ENCODE results near the gene CRYBG2.

The CRYBG2 gene

DNA sequence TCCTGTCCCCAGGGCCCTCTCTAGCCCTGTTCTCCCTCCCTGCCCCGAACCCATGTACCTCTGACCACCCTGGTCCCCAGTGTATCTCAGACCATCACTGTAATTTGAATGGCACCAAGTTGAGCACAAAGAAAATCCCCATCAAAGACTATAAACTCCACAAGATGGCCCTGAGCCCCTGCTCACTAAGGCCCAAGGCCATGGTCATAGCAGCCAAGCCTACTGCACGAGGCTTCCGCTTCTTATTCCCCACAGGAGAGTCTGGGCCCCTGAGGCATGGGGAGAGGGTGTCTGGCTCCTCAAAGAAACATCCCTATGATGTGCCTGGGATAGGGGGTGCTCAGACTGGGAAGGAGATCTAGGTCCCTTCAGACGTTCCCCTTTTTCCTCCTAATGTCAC, 14.1 kb upstream of the CRYBG2 start:
- TF ChIP-seq OSR1 (CRISPR knock-in tag; IDR thresholded peaks at IDR 0.05) (no peak), ESRRG (CRISPR knock-in tag; IDR thresholded peaks at IDR 0.05) (no peak), ZNF8 (CRISPR knock-in tag; IDR thresholded peaks at IDR 0.05) (no peak), ISL1 (CRISPR knock-in tag; IDR thresholded peaks at IDR 0.05) (no peak), GLIS3 (CRISPR knock-in tag; IDR thresholded peaks at IDR 0.05) (no peak), PPARA (CRISPR knock-in tag; IDR thresholded peaks at IDR 0.05; ENCODE audit: borderline replicate concordance) (no peak), CSDC2 (CRISPR knock-in tag; IDR thresholded peaks at IDR 0.05) (no peak), ARNTL (CRISPR knock-in tag; IDR thresholded peaks at IDR 0.05; ENCODE audit: borderline replicate concordance, low read depth) (no peak), ZNF70 (CRISPR knock-in tag; IDR thresholded peaks at IDR 0.05) (no peak)
- TF ChIP-seq, protein P1, sequence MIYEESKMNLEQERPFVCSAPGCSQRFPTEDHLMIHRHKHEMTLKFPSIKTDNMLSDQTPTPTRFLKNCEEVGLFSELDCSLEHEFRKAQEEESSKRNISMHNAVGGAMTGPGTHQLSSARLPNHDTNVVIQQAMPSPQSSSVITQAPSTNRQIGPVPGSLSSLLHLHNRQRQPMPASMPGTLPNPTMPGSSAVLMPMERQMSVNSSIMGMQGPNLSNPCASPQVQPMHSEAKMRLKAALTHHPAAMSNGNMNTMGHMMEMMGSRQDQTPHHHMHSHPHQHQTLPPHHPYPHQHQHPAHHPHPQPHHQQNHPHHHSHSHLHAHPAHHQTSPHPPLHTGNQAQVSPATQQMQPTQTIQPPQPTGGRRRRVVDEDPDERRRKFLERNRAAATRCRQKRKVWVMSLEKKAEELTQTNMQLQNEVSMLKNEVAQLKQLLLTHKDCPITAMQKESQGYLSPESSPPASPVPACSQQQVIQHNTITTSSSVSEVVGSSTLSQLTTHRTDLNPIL (CRISPR knock-in tag; IDR thresholded peaks at IDR 0.05; ENCODE audit: low read depth) = no peak
- TF ChIP-seq, protein P2, sequence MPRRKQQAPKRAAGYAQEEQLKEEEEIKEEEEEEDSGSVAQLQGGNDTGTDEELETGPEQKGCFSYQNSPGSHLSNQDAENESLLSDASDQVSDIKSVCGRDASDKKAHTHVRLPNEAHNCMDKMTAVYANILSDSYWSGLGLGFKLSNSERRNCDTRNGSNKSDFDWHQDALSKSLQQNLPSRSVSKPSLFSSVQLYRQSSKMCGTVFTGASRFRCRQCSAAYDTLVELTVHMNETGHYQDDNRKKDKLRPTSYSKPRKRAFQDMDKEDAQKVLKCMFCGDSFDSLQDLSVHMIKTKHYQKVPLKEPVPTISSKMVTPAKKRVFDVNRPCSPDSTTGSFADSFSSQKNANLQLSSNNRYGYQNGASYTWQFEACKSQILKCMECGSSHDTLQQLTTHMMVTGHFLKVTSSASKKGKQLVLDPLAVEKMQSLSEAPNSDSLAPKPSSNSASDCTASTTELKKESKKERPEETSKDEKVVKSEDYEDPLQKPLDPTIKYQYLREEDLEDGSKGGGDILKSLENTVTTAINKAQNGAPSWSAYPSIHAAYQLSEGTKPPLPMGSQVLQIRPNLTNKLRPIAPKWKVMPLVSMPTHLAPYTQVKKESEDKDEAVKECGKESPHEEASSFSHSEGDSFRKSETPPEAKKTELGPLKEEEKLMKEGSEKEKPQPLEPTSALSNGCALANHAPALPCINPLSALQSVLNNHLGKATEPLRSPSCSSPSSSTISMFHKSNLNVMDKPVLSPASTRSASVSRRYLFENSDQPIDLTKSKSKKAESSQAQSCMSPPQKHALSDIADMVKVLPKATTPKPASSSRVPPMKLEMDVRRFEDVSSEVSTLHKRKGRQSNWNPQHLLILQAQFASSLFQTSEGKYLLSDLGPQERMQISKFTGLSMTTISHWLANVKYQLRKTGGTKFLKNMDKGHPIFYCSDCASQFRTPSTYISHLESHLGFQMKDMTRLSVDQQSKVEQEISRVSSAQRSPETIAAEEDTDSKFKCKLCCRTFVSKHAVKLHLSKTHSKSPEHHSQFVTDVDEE (CRISPR knock-in tag; IDR thresholded peaks at IDR 0.05) = no peak
- TF ChIP-seq, protein P3, sequence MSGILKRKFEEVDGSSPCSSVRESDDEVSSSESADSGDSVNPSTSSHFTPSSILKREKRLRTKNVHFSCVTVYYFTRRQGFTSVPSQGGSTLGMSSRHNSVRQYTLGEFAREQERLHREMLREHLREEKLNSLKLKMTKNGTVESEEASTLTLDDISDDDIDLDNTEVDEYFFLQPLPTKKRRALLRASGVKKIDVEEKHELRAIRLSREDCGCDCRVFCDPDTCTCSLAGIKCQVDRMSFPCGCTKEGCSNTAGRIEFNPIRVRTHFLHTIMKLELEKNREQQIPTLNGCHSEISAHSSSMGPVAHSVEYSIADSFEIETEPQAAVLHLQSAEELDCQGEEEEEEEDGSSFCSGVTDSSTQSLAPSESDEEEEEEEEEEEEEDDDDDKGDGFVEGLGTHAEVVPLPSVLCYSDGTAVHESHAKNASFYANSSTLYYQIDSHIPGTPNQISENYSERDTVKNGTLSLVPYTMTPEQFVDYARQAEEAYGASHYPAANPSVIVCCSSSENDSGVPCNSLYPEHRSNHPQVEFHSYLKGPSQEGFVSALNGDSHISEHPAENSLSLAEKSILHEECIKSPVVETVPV (CRISPR knock-in tag; IDR thresholded peaks at IDR 0.05) = no peak
- ATAC-seq = no peak

DNA sequence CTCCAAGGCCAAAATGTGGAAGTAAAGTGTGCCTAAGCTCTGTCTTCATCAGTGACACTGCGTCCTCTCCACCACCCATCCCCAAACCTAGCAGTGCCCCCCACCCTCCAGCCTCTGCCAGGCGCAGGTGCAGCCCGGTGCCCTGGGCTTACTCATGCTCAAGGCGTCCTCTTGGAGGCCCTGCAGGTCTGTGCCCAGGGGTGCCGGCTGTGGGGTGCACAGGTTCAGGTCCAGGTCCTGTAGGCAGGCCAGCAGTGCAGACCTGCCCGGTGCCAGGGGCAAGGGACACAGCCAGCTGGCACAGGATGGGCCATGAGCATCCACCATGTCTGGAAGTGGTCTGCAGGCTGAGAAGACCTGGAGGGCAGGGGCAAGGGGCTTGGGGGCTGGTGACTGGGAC, 13.5 kb upstream of the CRYBG2 start:
- TF ChIP-seq TOX (CRISPR knock-in tag; IDR thresholded peaks at IDR 0.05; ENCODE audit: borderline replicate concordance) (no peak), BACH2 (CRISPR knock-in tag; IDR thresholded peaks at IDR 0.05; ENCODE audit: borderline replicate concordance) (no peak), ISL1 (CRISPR knock-in tag; IDR thresholded peaks at IDR 0.05) (no peak), ZNF70 (CRISPR knock-in tag; IDR thresholded peaks at IDR 0.05) (no peak)
- TF ChIP-seq, protein P1 (CRISPR knock-in tag; IDR thresholded peaks at IDR 0.05; ENCODE audit: low read depth) = no peak
- ATAC-seq = no peak

DNA sequence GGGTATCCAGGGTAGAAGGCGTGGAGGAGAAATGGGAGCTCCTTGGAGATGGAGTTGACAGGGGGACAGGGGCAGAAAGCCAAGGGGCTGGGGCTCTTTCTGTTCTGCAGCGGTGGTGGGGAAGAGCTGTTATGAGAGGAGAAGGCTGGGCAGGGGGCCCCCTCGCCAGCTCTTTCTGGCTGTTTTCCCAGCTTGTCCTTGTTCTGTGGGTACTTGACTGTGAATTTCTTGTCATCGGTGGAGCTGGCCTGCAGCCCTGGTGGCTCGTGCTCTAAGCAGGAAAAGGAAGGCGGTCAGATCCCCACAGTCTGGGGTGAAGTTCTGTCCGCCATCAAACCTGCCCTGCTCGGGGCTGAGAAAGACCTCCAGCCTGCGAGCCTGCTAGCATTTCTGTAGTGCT, 11.0 kb upstream of the CRYBG2 start:
- no peak for TF ChIP-seq ZNF70 (CRISPR knock-in tag; IDR thresholded peaks at IDR 0.05)
- TF ChIP-seq, protein P1 (CRISPR knock-in tag; IDR thresholded peaks at IDR 0.05; ENCODE audit: low read depth) = no peak
- TF ChIP-seq CSDC2 (CRISPR knock-in tag; IDR thresholded peaks at IDR 0.05) = no peak
- TF ChIP-seq ZFP30 (CRISPR knock-in tag; IDR thresholded peaks at IDR 0.05) = no peak
- TF ChIP-seq ISL1 (CRISPR knock-in tag; IDR thresholded peaks at IDR 0.05) = no peak
- TF ChIP-seq BACH2 (CRISPR knock-in tag; IDR thresholded peaks at IDR 0.05; ENCODE audit: borderline replicate concordance) = no peak
- no peak for TF ChIP-seq ZFP3 (CRISPR knock-in tag; IDR thresholded peaks at IDR 0.05)
- TF ChIP-seq, protein P3 (CRISPR knock-in tag; IDR thresholded peaks at IDR 0.05) = no peak
- no peak for TF ChIP-seq SNAI2 (CRISPR knock-in tag; IDR thresholded peaks at IDR 0.05)
- TF ChIP-seq GLIS3 (CRISPR knock-in tag; IDR thresholded peaks at IDR 0.05) = no peak
- ATAC-seq = no peak

All from SK-N-SH treated with all-trans-retinoic acid at 6 μM for 48 hours (cell line).